Tibial nerve (tissue), 4 donors: ENCODE results near the gene FECH. TPM values are rescaled to one million over a fixed set of nuclear protein-coding genes. Genes with fewer than 3 reads are reported as not detected.
"Not testable (repeated sequence)": the region's sequence is repeated elsewhere in the genome, so short reads cannot be mapped to it uniquely, and the experiment has no call there.

ENCODE experiments used
- DNase-seq, 2 donors: peaks; one replicate each; pipeline ENCODE4 v3.0.0-alpha.2; 2019; ENCODE audit warnings: low spot score in 2 of 2
- H3K27ac ChIP-seq, 4 donors: fragments of 200-600 bp; sonication (generic) in 3 of 4; one replicate each; pipeline ENCODE4 v1.5.1; 2017 to 2019; ENCODE audit warnings: mild to moderate bottlenecking in 1 of 4
- H3K27me3 ChIP-seq, 2 donors: fragments of 200-600 bp; sonication (generic) in 1 of 2; one replicate each; pipeline versions ENCODE4 v1.5.1 to v1.6.0; 2017 to 2019
- H3K36me3 ChIP-seq, 3 donors: fragments of 200-600 bp; sonication (generic); one replicate each; pipeline ENCODE4 v1.5.1; 2018 to 2019
- H3K4me1 ChIP-seq, 4 donors: fragments of 200-600 bp; sonication (generic) in 3 of 4; one replicate each; pipeline ENCODE4 v1.5.1; 2017 to 2019
- H3K4me3 ChIP-seq, 4 donors: fragments of 200-600 bp; sonication (generic) in 3 of 4; one replicate each; pipeline ENCODE4 v1.5.1; 2017 to 2019; ENCODE audit warnings: mild to moderate bottlenecking in 1 of 4, moderate library complexity in 1 of 4
- H3K9me3 ChIP-seq, 4 donors: fragments of 200-600 bp; sonication (generic) in 3 of 4; one replicate each; pipeline ENCODE4 v1.5.1; 2017 to 2019
- EP300 ChIP-seq, 2 donors: sonication (generic); formaldehyde crosslinking; IDR thresholded peaks; one replicate each; pipeline ENCODE4 v1.6.1; 2017; ENCODE audit warnings: antibody characterized with exemption in 2 of 2, mild to moderate bottlenecking in 1 of 2
- POLR2A ChIP-seq, 2 donors: fragments of 450-650 bp; IDR thresholded peaks; one replicate each; pipeline ENCODE4 v1.6.1; 2017; ENCODE audit warnings: antibody characterized with exemption in 2 of 2, mild to moderate bottlenecking in 2 of 2, moderate library complexity in 2 of 2
- WGBS, 2 donors: methylation state at CpG; one replicate each; pipeline ENCODE4 v1.1.5; 2018; 5-methylcytosine and 5-hydroxymethylcytosine counted together
- total RNA-seq, 4 donors: library from RNA; depleted of rRNA; stranded (reverse); fragments of >200 nt; gene quantifications; one replicate each; pipeline ENCODE4 v1.1.0, GENCODE V29; 2016
- TF ChIP-seq, protein P1 (sequence below), 5 experiments: fragments of 200-600 bp in 3 of 5; fragments of 450-650 bp in 2 of 5; sonication (generic) in 3 of 5; IDR thresholded peaks; one replicate each; pipeline ENCODE4 v1.5.1; 2016 to 2019; ENCODE audit warnings: antibody characterized with exemption in 5 of 5, mild to moderate bottlenecking in 3 of 5, moderate library complexity in 2 of 5

Gene FECH
- total RNA-seq, 4 donors from 2014 or later, result 16.3 to 42.4 (median 28.2) TPM

DNA sequence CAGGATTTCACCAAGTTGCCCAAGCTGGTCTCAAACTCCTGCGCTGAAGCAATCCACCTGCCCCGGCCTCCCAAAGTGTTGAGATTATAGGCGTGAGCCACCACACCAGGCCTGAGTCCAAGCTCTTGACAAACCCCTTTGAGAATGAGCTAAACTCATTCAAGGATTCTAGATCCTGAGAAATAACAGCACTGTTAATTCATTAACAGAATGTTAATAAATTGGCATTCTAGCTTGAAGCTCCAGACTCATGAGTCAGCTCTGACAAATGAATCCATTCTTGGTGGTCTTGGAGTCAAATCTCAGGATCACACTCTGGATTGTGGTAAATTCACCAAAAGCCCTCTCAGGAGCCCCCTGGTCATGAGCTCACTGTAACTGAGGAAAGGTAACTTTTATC lies 33.4 kb upstream of the FECH start:
- DNase-seq, result no peak
- Histone ChIP-seq H3K27ac (no peak overlapping the region), H3K27me3 (no peaks in the 10 kb centered on the region), H3K4me1 (peaks cover 0 to 26% (median 4%) of the 10 kb centered on the region in 4 donors), H3K4me3 (no peak overlapping the region), H3K36me3 (peaks cover 0 to 34% (median 0%) of the 10 kb centered on the region in 3 donors), H3K9me3 (no peaks in the 10 kb centered on the region)
- 91 to 96% methylated on average over 3 of the region's 3 CpGs for WGBS, 2 donors
- TF ChIP-seq POLR2A (IDR thresholded peaks at IDR 0.05), result no peak
- TF ChIP-seq, protein P1, sequence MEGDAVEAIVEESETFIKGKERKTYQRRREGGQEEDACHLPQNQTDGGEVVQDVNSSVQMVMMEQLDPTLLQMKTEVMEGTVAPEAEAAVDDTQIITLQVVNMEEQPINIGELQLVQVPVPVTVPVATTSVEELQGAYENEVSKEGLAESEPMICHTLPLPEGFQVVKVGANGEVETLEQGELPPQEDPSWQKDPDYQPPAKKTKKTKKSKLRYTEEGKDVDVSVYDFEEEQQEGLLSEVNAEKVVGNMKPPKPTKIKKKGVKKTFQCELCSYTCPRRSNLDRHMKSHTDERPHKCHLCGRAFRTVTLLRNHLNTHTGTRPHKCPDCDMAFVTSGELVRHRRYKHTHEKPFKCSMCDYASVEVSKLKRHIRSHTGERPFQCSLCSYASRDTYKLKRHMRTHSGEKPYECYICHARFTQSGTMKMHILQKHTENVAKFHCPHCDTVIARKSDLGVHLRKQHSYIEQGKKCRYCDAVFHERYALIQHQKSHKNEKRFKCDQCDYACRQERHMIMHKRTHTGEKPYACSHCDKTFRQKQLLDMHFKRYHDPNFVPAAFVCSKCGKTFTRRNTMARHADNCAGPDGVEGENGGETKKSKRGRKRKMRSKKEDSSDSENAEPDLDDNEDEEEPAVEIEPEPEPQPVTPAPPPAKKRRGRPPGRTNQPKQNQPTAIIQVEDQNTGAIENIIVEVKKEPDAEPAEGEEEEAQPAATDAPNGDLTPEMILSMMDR (IDR thresholded peaks at IDR 0.05), result no peak
- TF ChIP-seq EP300 (IDR thresholded peaks at IDR 0.05), result no peak

DNA sequence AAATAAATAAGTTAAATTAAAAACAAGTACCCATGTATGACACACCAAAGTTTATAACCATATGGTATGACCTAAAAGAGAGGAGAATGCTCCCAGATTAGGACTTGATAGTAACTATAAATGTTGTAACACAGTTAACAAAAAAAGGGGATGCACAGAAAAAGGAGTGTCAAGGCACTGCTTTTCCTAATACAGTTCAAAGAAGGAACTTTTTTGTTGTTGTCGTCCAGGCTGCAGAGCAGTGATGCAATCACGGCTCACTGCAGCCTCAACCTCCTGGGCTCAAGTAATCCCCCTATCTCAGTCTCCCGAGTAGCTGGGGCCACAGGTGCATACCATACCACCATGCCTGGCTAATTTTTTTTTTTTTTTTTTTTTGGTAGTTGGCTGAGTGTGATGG lies 32.4 kb upstream of the FECH start:
- H3K9me3 ChIP-seq, result no peaks in the 10 kb centered on the region
- peaks cover 0 to 44% (median 3%) of the 10 kb centered on the region in 3 donors for H3K36me3 ChIP-seq
- H3K4me1 ChIP-seq, result peaks cover 0 to 26% (median 4%) of the 10 kb centered on the region in 4 donors
- H3K27me3 ChIP-seq, result no peaks in the 10 kb centered on the region
- DNase-seq, result no peak
- H3K27ac ChIP-seq, result no peak overlapping the region
- no peak overlapping the region for H3K4me3 ChIP-seq
- TF ChIP-seq EP300 (IDR thresholded peaks at IDR 0.05) (no peak), POLR2A (IDR thresholded peaks at IDR 0.05) (no peak)
- TF ChIP-seq, protein P1 (IDR thresholded peaks at IDR 0.05), result no peak
- 78% methylated on average over 3 of the region's 3 CpGs for WGBS, 2 donors

DNA sequence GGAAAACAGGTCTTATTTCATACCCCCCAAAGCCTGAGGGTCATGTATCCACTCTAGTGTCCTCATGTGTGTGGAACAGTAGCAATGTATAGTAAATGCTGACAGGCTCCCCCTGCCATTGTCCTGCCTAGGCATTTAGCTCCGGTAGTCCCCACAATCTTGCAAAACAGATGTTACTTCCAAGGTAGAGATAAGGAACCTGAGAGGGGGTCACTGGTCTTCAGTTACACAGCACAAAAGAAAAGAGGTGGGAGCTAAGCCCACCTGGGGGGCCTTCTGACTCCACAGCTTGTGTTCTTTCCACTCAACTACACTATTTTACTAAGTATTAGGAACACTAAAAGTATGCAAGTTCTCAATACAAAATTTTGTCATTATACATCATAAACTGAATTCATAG lies 17.4 kb upstream of the FECH start:
- DNase-seq, result no peak
- H3K9me3 ChIP-seq, result no peaks in the 10 kb centered on the region
- H3K36me3 ChIP-seq, result peaks cover 0 to 100% (median 27%) of the 10 kb centered on the region in 3 donors
- WGBS, 2 donors, result 85 to 88% methylated on average over 1 of the region's 1 CpG
- TF ChIP-seq EP300 (IDR thresholded peaks at IDR 0.05) (no peak), POLR2A (IDR thresholded peaks at IDR 0.05) (no peak)
- TF ChIP-seq, protein P1 (IDR thresholded peaks at IDR 0.05), result no peak
- no peak overlapping the region for H3K4me3 ChIP-seq
- no peaks in the 10 kb centered on the region for H3K27me3 ChIP-seq
- H3K27ac ChIP-seq, result no peak overlapping the region
- H3K4me1 ChIP-seq, result no peaks in the 10 kb centered on the region

DNA sequence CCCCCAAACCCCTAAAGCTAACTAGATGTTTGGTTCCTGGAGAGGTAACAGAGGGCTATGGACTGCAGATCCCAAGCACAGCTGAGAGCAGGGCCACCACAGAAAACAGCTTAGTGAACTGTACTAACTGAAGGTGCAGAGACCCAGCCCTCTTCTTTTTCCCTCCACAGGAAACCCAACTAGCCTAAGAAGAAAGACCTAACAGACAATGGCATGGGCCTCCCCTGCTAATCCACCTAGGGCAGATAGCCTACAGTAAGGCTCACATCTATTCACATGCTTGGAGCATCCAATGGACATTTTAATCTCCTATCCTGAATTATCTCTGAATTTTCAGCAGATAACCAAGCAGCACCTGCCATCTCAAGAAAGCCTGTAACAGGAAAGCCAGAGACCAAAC lies 8.8 kb upstream of the FECH start:
- H3K27me3 ChIP-seq, result no peaks in the 10 kb centered on the region
- no peak overlapping the region for H3K4me3 ChIP-seq
- H3K4me1 ChIP-seq, result no peaks in the 10 kb centered on the region
- TF ChIP-seq, protein P1 (IDR thresholded peaks at IDR 0.05), result no peak
- TF ChIP-seq POLR2A (IDR thresholded peaks at IDR 0.05), result no peak
- TF ChIP-seq EP300 (IDR thresholded peaks at IDR 0.05), result no peak
- H3K9me3 ChIP-seq, result peaks cover 0 to 6% (median 0%) of the 10 kb centered on the region in 4 donors
- DNase-seq, result no peak
- H3K36me3 ChIP-seq, result peaks cover 0 to 53% (median 0%) of the 10 kb centered on the region in 3 donors
- H3K27ac ChIP-seq, result no peak overlapping the region

DNA sequence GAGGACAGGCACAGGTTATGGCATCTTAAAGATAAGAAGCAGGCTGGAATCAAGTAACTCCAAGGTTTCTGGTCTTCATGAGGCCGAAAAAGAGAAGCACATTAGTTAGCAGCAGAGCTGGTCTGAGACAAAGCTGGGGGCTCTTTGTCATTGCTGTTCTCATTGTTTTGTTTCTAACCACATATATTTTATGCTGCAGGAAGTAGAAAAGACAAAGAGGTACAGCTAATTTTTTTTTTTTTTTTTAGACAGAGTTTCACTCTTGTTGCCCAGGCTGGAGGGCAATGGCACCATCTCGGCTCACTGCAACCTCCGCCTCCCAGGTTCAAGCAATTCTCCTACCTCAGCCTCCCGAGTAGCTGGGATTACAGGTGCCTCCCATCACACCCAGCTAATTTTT lies 6.2 kb upstream of the FECH start:
- DNase-seq, H3K27me3 ChIP-seq, H3K4me3 ChIP-seq, H3K4me1 ChIP-seq, H3K27ac ChIP-seq, H3K9me3 ChIP-seq: not testable (repeated sequence)
- H3K36me3 ChIP-seq, result peaks cover 0 to 26% (median 0%) of the 10 kb centered on the region in 3 donors
- WGBS, 2 donors, result 90 to 92% methylated on average over 4 of the region's 4 CpGs

DNA sequence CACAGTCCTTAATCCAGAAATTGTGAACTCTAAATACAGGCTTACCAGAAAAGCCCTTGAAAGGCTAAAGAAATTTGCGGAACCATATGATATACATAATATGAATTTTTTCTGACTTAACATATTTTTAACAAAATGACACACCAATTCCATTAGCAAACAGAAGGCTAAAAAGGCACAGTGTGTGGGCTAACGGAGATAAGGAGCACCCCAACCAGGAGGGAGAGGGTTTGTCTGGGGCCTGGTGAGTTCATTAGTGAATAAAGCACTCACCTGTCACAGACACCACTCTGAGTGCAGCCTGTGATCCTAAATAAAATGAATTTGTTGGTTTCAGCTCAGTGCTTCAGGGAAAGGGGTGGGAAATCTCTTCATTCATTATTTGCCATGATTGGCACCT lies 2.7 kb upstream of the FECH start:
- TF ChIP-seq POLR2A (IDR thresholded peaks at IDR 0.05) (no peak), EP300 (IDR thresholded peaks at IDR 0.05) (no peak)
- TF ChIP-seq, protein P1 (IDR thresholded peaks at IDR 0.05), result no peak
- H3K4me1 ChIP-seq, result peaks cover 0 to 22% (median 13%) of the 10 kb centered on the region in 4 donors
- no peaks in the 10 kb centered on the region for H3K27me3 ChIP-seq
- H3K9me3 ChIP-seq, result no peaks in the 10 kb centered on the region
- WGBS, 2 donors, result 71 to 83% methylated on average over 2 of the region's 2 CpGs
- no peak overlapping the region for H3K4me3 ChIP-seq
- peaks cover 0 to 16% (median 0%) of the 10 kb centered on the region in 3 donors for H3K36me3 ChIP-seq
- H3K27ac ChIP-seq, result no peak overlapping the region
- no peak for DNase-seq
